ENCODE results near the gene PFKFB1.

The PFKFB1 gene

DNA sequence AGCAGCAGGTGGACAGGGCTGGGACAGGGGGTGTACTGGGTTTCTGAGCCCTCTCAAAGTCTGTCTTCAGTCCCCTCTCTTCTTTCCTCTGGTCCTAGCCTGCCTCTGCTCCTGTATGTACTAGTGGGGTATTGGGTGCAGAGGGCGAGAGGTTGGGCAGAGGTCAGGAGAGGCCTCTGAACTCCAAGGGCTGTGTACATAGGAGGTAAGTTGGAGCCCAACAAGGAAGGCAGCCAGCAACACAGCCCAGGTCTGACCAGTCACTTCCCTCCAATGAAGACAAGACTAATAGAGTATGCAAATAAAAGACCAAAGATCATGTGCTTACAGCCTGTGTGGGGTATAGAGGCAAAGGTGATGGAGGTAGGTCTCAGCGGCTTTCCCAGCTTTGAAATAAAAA, at the start of gene PFKFB1:
PFKFB1 (minus strand) TSS at position 90 of the 400 bp plus-strand sequence. CDS start 181 bp downstream, outside the sequence.
- no peak for DNase-seq (ENCODE audit: low spot score)

DNA sequence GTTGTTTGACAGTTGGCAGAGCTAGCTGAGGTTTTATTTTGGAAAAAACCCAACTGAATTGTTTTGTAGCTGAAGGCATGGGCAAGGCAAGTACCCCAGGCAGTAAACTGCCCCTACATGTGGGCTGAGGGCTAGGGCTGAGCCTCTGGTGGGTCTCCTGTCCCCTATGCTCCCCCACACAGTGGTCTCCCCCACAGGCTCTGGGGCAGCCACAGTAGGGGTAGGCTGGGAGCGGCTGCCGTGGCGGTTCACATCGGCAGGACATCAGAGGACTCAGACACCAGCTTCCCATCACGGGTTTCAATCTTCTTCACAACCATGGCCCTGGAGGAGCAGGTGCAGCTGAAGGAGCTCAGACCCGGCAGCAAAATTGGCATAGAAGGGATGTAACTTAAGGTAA, 47.5 kb upstream of the PFKFB1 start:
- no peak for DNase-seq (ENCODE audit: low spot score)

DNA sequence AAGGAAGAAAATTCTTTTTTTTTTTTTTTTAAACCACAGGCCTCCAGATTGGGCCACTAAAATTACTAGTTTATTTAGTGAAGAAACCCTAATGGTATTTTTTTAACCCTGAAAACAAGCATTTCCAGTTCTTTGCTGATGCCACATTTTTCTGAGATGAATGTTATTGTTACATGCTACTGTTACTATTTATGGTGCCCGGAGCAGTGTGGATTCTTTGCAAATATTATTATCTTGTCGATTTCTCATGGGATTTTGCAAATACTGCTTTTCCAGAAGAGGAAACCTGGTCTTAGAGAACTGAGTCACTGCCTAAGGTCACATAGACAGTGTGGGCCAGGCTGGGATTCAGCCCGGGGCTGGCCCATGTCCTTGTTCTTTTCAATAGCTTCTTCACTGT, 45.5 kb upstream of the PFKFB1 start:
- DNase-seq (ENCODE audit: low spot score), result no peak

DNA sequence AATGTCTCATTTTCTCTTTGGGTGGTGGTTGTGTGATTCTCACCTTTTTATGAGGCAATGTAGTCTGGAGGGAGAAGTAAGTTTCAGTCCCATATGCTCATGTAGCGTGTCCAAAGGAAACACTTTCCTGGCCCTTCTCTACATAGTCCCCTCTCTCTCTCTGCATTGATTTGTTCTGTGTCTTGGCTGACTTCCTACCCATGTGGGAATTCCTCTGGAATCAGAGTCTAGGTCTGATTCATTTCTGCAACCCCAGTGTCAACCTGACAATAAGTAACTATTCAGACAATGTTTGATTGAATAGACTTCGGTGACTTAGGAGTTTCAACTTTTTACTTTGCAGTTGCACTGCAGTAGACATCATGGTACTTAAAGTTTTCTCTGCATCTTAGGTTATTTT, 39.4 kb upstream of the PFKFB1 start:
- DNase-seq (ENCODE audit: low spot score), result no peak

DNA sequence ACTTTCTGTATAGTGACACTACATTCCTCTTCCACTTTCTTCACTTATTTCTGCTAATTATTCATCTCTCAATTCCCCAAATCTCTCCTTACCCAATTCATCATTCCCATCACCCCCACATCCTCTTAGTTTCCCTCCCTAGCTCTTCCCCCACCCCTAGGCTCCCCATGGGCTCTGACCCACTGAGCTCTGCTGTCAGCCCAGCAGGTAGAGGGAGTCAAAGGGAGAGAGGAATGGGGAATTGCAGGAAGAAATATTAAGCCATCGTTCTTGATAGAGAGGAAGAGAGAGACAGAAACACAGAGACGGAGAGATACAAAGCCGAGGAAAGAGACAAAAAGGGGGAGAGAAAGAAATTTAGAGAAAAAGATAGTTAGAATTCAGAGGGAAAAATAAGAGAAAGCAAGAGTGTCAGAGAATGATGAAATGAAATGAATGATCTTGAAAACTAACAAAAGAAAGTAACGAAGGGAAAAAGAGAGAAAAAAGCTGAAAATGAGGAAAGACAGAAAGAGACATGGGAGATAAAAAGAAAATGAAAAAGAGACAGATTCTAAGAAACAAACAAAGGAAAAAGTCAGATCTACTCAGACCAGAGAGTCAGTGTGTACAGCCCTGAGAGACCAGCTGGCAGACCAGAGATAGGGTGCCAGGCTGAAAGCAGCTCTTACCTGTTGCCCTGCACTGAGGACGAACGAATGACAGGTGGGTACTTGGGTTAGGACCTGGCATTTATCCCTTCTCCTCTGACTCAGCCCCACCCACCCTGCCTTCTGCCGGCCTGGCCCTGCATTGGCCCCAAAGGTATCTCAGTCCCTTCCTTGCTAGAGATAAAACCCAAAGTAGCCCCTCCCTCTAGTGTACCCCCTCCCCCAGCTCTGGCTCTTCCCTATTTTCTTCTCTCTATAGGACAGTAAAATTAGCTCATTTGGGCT, 36.5 kb upstream of the PFKFB1 start, which contains the start of gene ALAS2:
ALAS2 (minus strand) TSS at position 707 of the 935 bp plus-strand sequence. CDS start 4,977 bp downstream, outside the sequence.
- DNase-seq (ENCODE audit: low spot score), result peak; percentile 81

DNA sequence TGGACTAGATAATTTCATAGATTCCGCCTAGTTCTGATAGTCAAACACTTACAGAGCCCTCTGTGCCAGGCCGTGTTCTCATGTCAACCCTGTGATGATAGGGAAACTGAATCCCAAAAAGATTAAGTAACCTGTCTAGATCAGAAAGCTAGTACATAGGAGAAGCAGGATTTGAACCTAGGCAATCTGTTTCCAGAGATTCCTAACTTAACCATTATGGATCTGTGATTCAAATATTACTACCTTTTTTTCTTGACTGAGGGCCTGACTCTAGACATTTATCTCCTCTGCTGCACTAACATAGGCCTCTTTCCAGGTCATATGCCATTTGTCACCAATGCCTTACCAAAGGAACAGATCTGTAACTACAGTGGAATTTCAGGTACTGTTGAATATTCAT, 35.3 kb upstream of the PFKFB1 start:
- DNase-seq (ENCODE audit: low spot score), result peak; percentile 62

DNA sequence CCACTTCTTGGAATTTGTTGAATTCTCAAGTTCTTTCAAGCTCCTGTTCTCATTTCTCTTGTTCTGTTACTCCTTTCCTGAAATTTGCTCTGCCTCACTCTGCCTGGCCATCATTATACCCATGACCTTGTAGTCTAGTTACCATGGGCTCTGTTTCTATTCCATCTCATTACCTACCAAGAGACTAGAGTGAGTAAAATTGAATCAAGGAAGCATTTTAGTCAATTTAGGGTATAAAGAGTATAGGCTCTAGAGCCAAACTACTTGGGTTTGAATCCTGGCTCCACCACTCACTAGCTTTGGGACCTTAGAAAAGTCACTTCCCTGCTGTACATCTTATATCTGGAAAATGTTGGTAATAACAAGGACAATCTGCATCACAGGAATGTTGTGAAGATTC, 34.6 kb upstream of the PFKFB1 start:
- DNase-seq (ENCODE audit: low spot score), result peak; percentile 60

DNA sequence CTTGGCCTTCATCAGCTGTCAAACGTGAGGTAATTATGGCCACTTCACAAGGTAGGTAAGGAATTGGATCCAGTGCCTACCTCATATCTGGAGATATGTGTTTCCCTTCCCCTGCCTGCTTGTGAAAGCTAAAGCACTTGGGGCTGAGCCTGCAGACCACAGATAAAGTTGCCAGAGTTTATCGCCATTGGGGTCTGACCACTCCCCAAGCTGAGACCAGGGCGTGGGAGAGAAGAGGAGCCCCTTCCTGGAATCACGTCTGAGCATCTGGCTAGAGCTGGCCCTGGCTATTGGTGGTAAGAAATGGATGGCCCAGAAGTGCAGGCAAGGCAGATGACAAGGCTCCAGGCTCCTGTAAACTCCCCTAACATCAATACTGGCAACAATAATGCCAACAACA, 34.1 kb upstream of the PFKFB1 start:
- DNase-seq (ENCODE audit: low spot score), result peak; percentile 89

DNA sequence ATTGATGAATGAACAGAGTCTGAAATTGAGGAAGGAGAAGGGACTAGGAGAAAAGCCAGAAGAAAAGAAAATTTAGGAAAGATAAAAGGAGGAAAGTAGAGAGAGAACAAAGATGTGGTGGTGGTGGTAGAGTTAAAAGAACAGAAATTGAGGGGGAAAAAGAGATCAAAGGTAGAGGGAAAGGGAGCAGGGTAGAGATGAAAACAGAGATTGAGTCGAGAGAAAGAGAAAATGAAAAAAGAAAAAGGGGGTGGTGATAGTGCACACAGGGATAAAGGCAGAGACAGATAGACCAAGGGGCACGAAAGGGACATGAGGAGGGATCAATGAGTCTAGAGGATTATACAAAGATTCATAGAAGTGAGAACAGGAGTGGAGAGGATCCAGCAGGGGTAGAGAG, 32.9 kb upstream of the PFKFB1 start:
- no peak for DNase-seq (ENCODE audit: low spot score)

DNA sequence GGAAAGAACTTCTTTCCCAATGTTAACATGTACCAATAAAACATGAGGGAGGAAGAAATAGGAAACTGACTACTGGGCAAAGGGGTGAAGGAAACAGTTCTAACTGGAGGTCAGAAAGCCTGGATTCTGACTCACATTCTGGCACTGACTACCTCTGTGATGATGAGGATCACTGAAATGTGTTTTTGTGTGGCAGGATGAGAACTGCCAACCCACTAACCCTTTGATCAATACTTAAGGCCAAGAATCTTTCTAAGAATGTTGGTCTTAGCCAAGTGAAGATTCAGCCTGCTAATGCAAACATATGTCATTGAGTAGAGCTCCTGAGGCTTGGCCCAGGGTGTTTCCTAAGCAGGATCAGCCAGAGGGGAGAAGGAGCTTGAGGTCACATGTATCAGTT, 32.2 kb upstream of the PFKFB1 start:
- DNase-seq (ENCODE audit: low spot score), result peak; percentile 62

DNA sequence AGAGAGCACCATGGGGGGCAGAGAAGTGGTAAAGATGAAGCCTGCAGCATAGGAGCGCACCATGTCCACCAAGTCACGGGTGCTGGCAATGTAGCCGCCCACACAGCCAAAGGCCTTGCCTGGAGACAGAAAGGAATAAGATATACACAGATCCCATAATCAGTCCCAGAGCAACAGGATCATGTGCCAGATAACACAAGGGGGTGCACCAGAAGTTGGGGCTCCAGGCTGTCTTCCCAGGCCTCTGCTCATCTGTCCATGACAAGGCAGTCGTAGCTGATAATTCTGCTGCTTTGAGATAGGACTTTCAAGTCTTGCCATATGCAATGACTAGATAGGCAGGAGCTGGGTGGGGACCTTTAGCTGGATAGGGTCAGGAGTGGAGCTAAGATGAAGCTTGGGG, 20.9 kb upstream of the PFKFB1 start:
- peak; percentile 94 for DNase-seq (ENCODE audit: low spot score)

DNA sequence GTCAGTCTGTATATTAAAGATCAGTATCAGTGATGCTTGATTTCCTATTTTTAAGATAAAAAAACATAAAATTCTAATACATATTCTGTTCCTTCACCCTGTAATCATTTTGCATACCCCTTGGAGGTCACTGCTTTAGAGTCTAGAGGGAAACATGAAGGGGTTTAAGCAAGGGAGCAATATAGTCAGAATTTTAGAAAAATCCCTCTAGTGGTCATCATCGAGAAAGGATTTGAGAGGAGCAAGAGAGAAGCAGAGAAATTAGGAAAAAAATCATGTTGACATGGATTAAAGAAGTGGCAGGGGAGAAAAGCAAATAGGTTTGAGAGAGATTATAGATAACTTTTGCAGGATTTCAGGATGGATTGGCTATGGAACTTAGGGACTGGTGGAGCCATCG, 17.3 kb upstream of the PFKFB1 start:
- DNase-seq (ENCODE audit: low spot score), result peak; percentile 36

DNA sequence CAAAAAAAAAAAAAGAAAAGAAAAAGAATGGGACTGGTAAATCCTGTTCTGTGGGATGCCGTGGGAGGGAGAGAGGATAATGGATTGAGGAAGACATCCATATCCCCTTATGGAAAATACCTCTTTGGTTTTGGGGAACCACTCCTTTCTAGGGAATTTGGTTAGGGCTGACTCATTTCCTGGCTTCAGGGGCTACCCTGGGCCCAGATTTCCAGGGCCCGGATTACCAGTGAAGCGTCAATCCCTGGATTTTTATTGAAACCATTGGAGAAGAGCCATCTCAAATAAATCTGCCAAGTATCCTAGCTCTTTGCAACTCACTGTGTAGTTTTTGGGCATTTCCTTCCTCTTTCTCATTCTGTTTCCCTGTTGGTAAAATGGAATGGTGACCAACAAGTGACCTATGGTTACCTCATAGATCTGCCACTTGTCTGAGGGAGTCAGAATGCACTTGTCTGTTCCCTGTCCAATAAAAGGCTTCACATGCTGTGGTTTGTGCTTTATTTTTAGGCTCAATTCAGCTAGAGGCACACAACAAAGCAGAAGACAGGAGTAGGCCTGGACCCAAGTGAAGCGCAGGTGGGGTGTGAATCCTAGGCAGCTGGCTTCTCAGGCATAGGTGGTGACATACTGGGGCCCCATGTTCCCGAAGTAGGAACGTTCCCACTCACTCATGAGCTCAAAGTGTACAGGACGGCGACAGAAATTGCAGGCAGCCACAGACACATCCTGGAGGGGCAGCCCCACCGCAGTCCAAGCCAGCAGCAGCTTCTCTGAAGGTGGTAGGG, 14.8 kb upstream of the PFKFB1 start:
- DNase-seq (ENCODE audit: low spot score), result peak; percentile 2

DNA sequence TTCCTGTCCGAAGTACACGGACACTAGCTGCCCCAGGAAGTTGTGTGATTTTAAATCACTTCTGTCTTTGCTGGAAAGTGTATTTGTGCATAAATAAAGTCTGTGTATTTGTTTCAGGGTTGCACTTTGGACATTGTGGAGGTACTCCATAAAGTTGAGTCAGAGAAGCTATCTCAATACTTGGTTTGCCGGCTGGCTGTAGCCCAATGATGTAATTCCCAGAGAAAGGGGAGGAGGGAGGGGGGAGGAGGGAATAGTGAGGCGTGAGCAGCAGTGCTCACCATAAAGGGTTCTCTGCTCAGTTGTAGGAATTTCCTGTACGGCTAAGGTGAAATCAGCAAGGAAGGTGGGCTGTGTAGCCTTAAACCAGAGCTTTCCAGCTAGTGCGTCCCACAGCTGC, 13.7 kb upstream of the PFKFB1 start:
- DNase-seq (ENCODE audit: low spot score), result peak; percentile 4

DNA sequence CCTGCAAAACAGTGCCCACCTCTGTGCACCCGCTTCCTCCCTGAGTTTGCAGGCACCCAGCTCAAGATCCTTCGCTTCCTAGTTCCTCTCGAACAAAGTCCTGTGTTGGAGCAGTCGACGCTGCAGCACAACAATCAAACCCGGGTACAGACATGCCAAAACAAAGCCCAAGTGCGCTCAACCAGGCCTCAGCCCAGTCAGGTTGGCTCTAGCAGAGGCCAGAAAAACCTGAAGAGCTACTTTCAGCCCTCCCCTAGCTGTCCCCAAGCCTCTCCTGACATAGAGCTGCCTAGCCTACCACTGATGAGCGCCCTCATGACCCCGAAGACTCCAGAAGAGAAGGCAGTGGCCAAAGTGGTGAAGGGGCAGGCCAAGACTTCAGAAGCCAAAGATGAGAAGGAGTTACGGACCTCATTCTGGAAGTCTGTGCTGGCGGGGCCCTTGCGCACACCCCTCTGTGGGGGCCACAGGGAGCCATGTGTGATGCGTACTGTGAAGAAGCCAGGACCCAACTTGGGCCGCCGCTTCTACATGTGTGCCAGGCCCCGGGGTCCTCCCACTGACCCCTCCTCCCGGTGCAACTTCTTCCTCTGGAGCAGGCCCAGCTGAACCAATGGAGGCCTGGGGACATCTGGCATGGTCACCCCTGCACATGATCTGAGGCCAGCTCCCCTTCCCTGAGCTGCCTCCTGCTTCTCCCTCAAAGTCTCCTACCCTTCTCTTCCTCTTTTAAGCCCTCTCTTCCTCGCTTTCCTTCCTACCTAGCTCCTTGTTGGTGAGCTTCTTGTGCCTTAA, 13.0 kb upstream of the PFKFB1 start:
- DNase-seq (ENCODE audit: low spot score), result peak; percentile 2

DNA sequence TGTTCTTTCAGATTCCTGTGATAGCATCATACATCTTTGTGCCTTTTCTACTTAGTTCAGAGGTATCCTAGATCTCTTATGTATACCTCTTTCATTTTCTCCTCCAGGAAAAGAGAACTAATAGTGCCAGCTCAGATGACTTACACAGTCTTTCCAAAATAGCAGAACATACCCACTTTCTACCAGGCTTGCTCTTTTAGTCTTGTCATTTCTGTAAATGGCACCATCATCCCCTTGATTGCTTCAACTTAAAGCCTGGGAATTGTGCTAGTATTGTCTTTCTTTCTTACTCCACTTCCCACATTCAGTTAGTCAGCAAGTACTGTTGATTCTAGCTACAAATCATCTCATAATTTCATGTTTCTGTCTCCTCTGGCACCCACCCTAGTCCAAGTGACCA, 11.3 kb upstream of the PFKFB1 start:
- DNase-seq (ENCODE audit: low spot score), result peak; percentile 3

DNA sequence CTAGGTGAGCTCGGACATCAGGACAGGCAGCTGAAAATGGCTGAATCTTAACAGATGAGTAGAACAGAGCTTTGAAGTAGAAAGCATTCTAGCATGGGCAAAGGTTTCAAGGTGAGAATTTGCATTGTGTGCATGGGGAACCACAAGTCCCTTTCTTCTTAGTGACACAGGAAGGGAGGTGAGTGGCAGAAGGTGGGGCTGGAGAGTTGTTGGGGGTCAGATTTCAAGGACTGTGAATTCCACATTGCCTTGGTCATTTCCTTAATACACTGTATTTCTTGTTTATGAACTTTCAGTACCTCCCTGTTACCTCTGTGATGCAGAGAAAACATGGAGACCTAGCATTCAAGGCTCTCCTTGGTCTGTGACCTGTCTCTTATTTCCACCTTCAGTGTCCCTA, 10.2 kb upstream of the PFKFB1 start:
- peak; percentile 5 for DNase-seq (ENCODE audit: low spot score)

DNA sequence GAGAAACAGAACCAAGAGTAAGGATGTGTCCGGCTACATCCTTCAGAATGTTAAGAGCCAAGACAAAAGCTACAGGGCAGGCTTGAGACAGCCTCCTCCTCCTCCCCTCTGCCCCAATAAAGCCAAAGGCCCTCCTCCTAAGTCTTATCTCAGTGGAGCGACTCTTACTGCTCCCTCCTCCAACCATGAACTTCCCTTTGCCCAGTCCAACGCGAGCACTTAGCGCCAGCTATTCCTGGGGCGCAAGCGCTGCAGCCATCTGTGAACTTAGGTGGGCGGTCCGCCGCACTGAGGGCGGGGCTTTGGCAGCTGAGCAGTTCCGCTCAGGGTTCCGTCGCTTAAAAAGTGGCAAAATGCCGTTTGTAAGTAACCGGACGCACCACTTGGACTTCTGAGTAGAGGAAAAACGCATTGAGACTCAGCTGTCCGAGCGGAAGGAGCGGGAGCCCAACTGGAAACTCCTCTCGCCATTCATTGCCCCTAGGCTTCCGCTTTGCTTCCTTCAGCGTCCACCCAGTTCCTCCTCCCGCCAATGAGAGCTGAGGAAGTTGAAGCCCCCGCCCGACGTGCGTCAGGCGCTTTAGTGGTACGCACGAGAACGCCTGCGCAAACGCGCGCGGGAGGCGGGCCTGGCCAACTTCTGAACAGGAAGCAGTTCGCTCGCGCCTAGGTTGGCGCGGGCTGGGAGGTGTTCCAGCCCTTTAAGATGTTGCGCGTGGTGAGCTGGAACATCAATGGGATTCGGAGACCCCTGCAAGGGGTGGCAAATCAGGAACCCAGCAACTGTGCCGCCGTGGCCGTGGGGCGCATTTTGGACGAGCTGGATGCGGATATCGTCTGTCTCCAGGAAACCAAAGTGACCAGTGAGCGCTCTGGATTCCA, 6.0 kb upstream of the PFKFB1 start, which contains the start of gene APEX2:
APEX2 (plus strand) TSS at position 647 of the 882 bp plus-strand sequence; CDS start at position 707, 60 bp downstream.
- DNase-seq (ENCODE audit: low spot score), result peak; percentile 89

DNA sequence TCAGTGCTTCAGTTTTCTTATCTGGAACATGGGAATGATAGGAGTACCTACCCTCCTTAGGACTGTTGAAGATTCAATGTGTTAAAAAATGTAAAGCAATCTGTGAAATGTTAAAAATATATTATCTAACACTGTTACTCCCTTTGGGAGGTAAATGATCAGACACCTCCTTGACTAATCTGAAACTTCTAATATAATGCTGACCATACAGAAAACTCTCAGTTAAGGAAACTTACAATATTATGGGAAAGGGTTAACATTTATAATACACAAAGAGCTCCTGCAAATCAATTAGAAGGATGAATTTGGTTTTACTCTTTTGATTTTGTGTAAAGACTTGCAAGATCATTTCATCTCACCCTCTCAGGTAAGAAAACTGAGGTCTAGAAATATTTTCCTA, 1.6 kb upstream of the PFKFB1 start:
- DNase-seq (ENCODE audit: low spot score), result no peak

DNA sequence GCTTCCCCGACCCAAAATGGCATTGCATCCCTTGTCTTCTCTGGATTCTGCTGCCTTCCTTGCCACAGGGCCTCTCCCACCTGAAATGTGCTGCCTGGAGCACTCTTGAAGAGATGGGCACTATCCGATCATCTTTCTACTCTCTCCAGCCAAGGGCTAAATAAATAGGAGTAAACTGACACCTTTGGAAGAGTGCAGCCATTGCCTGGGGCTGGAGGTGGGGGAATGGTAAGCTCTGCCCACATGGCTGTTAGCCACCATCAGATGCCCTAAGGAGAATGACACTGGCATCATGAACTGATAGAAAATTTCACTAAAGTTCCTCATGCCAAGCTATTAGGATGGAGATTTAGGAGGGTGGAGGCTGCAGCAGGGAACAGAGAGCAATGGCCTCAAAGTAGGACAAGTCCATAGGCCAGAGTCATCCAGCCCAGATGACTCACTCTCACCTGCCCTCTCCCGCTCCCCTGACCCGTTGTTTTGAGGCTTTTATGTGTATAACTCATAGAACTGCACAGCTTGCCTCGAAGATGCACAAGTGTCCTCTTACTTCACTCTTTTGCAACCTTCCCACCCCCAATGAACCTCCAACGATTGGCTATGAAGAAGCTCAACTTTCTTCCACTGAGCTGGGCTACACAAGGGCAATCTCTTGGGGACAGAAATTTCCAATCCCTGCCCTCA, 822 bp upstream of the PFKFB1 start:
- DNase-seq (ENCODE audit: low spot score), result no peak
